Thyroid gland (tissue), 4 donors: ENCODE data around the gene BRK1.

Source experiments
- POLR2A ChIP-seq, 2 donors: fragments of 450-650 bp; IDR thresholded peaks; one replicate each; pipeline ENCODE4 v1.6.1; 2017; ENCODE audit warnings: antibody characterized with exemption in 2 of 2, mild to moderate bottlenecking in 2 of 2, moderate library complexity in 1 of 2
- TF ChIP-seq, protein P1 (sequence below), 6 experiments: fragments of 200-600 bp in 3 of 6; fragments of 450-650 bp in 3 of 6; sonication (generic) in 3 of 6; IDR thresholded peaks; one replicate each; pipeline ENCODE4 v1.5.1; 2016 to 2019; ENCODE audit warnings: antibody characterized with exemption in 6 of 6, mild to moderate bottlenecking in 2 of 6, inconsistent platforms in 1 of 6, moderate library complexity in 1 of 6

DNA sequence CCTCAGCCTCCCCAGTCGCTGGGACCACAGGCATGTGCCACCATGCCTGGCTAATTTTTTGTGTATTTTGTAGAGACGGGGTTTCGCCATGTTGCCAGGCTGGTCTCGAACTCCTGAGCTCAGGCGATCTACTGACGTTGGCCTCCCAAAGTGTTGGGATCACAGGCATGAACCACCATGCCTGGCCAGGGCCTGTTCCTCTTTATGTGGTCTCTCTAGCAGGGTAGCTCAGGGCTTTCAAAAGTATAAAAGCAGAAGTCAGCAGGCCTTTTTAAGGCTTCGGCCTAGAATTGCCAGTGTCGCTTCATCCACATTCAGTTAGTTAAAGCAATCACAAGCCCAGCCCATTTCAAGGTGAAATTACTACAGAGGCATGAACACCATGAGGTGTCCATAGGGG, 33.8 kb downstream of the BRK1 start:
- TF ChIP-seq POLR2A (IDR thresholded peaks at IDR 0.05), result no peak
- TF ChIP-seq, protein P1, sequence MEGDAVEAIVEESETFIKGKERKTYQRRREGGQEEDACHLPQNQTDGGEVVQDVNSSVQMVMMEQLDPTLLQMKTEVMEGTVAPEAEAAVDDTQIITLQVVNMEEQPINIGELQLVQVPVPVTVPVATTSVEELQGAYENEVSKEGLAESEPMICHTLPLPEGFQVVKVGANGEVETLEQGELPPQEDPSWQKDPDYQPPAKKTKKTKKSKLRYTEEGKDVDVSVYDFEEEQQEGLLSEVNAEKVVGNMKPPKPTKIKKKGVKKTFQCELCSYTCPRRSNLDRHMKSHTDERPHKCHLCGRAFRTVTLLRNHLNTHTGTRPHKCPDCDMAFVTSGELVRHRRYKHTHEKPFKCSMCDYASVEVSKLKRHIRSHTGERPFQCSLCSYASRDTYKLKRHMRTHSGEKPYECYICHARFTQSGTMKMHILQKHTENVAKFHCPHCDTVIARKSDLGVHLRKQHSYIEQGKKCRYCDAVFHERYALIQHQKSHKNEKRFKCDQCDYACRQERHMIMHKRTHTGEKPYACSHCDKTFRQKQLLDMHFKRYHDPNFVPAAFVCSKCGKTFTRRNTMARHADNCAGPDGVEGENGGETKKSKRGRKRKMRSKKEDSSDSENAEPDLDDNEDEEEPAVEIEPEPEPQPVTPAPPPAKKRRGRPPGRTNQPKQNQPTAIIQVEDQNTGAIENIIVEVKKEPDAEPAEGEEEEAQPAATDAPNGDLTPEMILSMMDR (IDR thresholded peaks at IDR 0.05), result no peak
